D721Med (cell line): ENCODE results near the gene OXSR1.
"Not testable (repeated sequence)": the region's sequence is repeated elsewhere in the genome, so short reads cannot be mapped to it uniquely, and the experiment has no call there.

Experiments used
- DNase-seq: peaks from one replicate; pipeline ENCODE4 v3.0.0; 2011; ENCODE audit warnings: low spot score; ENCODE audit not compliant: insufficient read length
- FAIRE-seq: peaks from 2 replicates; lab custom pipeline; 2011; peaks lifted over from hg19 to GRCh38; lab: Jason Lieb, UNC
- CTCF ChIP-seq: IDR thresholded peaks from 2 replicates; pipeline ENCODE4 v1.5.1; 2012; ENCODE audit warnings: mild to moderate bottlenecking, control low read depth; ENCODE audit not compliant: insufficient read depth; ENCODE audit errors: missing control alignments

Gene OXSR1

GRCh38 chr3:38281895-38282686 lies 116.8 kb downstream of the OXSR1 start, which contains the start of gene SLC22A14:
Gene SLC22A14 (plus strand): TSS chr3:38282294. CDS start chr3:38306027, 23,733 bp downstream.
- DNase-seq (no peak), FAIRE-seq (no peak)
- TF ChIP-seq CTCF, result peak; percentile 6

- no peak for TF ChIP-seq CTCF
- DNase-seq (no peak), FAIRE-seq (no peak)
Measured at GRCh38 chr3:38283810-38284755, 118.7 kb downstream of the OXSR1 start.

GRCh38 chr3:38284756-38285150 lies 119.4 kb downstream of the OXSR1 start:
- FAIRE-seq, result no peak
- DNase-seq, result no peak
- TF ChIP-seq CTCF, result no peak

- DNase-seq, FAIRE-seq: not testable (repeated sequence)
Measured at GRCh38 chr3:38289286-38290217, 124.2 kb downstream of the OXSR1 start.

GRCh38 chr3:38297053-38297452 lies 131.7 kb downstream of the OXSR1 start:
- FAIRE-seq, result not testable (repeated sequence)

GRCh38 chr3:38297537-38297936 lies 132.2 kb downstream of the OXSR1 start:
- FAIRE-seq, result no peak
- TF ChIP-seq CTCF, result no peak
- DNase-seq, result no peak

More at GRCh38 chr3:38297053-38297452, 131.7 kb downstream of the OXSR1 start:
- not testable (repeated sequence) for DNase-seq

GRCh38 chr3:38297947-38298711 lies 132.8 kb downstream of the OXSR1 start:
- DNase-seq, result no peak
- FAIRE-seq, result no peak
- peak; percentile 31 for TF ChIP-seq CTCF
